ENCODE results near the gene CALCOCO2. TPM values are rescaled to one million over a fixed set of nuclear protein-coding genes. Genes with fewer than 3 reads are reported as not detected.

Gene CALCOCO2
- total and polyA plus RNA-seq, 2 of the 13 experiments (the other 11 are each of a cell fraction or from before 2014, with no cell fraction given), result 72.9 to 111 TPM

DNA sequence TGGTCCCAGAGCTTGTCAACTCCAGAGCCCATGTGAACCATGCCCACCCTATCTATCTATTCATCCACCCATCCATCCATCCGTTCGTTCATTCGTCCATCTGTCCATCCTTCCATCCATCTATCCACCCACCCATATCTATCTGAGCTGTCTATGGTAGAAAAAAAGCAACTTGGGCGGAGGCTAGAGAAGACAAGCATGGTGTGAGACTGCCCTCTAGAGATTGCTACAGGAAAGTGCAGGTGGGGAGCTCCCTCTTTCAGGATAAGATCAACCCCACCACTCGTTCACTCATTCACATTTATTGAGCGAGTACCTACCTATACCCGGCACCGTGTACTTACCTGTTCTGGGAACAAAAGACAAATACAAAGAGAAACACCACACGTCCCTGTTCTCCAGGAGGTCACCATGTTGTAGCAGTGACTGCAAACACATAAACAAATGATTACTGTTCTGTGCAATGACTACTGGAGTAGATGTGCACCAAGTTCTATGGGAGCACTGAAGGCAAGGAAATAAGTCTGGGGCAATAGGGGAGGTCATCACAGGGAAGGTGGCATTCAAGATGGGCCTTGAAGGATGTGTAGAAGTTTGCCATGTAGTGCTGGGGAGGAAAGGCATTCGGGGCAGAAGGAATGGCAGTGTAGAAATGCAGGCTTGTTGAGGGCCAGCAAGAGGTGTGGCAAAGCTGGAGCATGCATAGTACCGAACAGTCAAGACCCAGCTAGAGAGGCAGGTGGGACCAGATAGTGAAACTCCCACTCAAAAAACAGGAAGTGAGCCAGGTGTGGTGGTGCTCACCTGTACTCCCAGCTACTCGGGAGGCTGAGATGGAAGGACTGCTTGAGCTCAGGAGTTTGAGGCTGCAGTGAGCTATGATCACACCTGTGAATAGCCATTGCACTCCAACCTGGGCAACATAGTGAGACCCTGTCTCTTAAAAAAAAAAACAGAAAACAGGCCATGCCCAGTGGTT, 48.4 kb downstream of the CALCOCO2 start (continued):
- TF ChIP-seq PRDM15 (CRISPR knock-in tag; IDR thresholded peaks at IDR 0.05), result no peak

- ATAC-seq, result no peak
- Histone ChIP-seq H3K36me3 (replicated peaks in 1 of 2; ENCODE audit: control insufficient read depth in 1 of 2, insufficient read depth in 2 of 2, low read length in 2 of 2) (no peaks in the 10 kb centered on the region), H3K27me3 (ENCODE audit: control insufficient read depth in 1 of 2, insufficient read depth in 2 of 2, low read length in 2 of 2) (peaks cover 0 to 9% of the 10 kb centered on the region in 2 experiments; a peak in 3 of 5 replicates), H3K4me2 (ENCODE audit: low read depth, low read length) (no peak overlapping the region), H3K79me2 (ENCODE audit: insufficient read depth, low read length) (no peaks in the 10 kb centered on the region), H3K4me1 (ENCODE audit: insufficient read depth, low read length) (peaks cover 32% of the 10 kb centered on the region), H2AFZ (ENCODE audit: low read length) (no peak overlapping the region), H3K27ac (ENCODE audit: extremely low read length, insufficient read depth, low read length) (no peak overlapping the region), H4K20me1 (ENCODE audit: insufficient read depth, low read length) (no peaks in the 10 kb centered on the region), H3K9me3 (ENCODE audit: low read length) (no peaks in the 10 kb centered on the region), H3K4me3 (replicated peaks in 1 of 3; ENCODE audit: insufficient read depth in 1 of 3, low read depth in 2 of 3, low read length in 3 of 3) (no peak overlapping the region), H3K9ac (ENCODE audit: insufficient read depth, low read depth, low read length) (no peak overlapping the region)
- no peak for FAIRE-seq
- no TSS peak for BruUV-seq (replicated peaks)
- 67% methylated on average over 2 of the region's 2 CpGs for WGBS (ENCODE audit: low lambda C conversion rate)
- in situ Hi-C loops (cut with HindIII; ENCODE audit: extremely low pct_ligation_motif_present, low pct_unique_long_range_greater_than_20kb), result no loop called here
- intact Hi-C loops (cut with micrococcal nuclease; ENCODE audit: unreplicated experiment), result no loop called here
- POLR2A ChIA-PET, result no interaction called here
- CTCF ChIA-PET (ENCODE audit: low intra/inter-chr PET ratio, low total read pairs), result no interaction called here
- DNase-seq (ENCODE audit: low spot score), result no peak
- TF ChIP-seq JUN (CRISPR knock-in tag; IDR thresholded peaks at IDR 0.05), result no peak
- TF ChIP-seq BRD4 (CRISPR knock-in tag; IDR thresholded peaks at IDR 0.05), result no peak
- TF ChIP-seq MED1 (CRISPR knock-in tag; IDR thresholded peaks at IDR 0.05), result no peak
- TF ChIP-seq, protein P1, sequence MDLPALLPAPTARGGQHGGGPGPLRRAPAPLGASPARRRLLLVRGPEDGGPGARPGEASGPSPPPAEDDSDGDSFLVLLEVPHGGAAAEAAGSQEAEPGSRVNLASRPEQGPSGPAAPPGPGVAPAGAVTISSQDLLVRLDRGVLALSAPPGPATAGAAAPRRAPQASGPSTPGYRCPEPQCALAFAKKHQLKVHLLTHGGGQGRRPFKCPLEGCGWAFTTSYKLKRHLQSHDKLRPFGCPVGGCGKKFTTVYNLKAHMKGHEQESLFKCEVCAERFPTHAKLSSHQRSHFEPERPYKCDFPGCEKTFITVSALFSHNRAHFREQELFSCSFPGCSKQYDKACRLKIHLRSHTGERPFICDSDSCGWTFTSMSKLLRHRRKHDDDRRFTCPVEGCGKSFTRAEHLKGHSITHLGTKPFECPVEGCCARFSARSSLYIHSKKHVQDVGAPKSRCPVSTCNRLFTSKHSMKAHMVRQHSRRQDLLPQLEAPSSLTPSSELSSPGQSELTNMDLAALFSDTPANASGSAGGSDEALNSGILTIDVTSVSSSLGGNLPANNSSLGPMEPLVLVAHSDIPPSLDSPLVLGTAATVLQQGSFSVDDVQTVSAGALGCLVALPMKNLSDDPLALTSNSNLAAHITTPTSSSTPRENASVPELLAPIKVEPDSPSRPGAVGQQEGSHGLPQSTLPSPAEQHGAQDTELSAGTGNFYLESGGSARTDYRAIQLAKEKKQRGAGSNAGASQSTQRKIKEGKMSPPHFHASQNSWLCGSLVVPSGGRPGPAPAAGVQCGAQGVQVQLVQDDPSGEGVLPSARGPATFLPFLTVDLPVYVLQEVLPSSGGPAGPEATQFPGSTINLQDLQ (CRISPR knock-in tag; IDR thresholded peaks at IDR 0.05), result no peak
- TF ChIP-seq ZFP36L1 (CRISPR knock-in tag; IDR thresholded peaks at IDR 0.05), result no peak
- TF ChIP-seq SCMH1 (CRISPR knock-in tag; IDR thresholded peaks at IDR 0.05; ENCODE audit: borderline replicate concordance), result no peak
- no peak for TF ChIP-seq REL (CRISPR knock-in tag; conservative IDR thresholded peaks at IDR 0.05)
- TF ChIP-seq, protein P2, sequence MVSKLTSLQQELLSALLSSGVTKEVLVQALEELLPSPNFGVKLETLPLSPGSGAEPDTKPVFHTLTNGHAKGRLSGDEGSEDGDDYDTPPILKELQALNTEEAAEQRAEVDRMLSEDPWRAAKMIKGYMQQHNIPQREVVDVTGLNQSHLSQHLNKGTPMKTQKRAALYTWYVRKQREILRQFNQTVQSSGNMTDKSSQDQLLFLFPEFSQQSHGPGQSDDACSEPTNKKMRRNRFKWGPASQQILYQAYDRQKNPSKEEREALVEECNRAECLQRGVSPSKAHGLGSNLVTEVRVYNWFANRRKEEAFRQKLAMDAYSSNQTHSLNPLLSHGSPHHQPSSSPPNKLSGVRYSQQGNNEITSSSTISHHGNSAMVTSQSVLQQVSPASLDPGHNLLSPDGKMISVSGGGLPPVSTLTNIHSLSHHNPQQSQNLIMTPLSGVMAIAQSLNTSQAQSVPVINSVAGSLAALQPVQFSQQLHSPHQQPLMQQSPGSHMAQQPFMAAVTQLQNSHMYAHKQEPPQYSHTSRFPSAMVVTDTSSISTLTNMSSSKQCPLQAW (CRISPR knock-in tag; IDR thresholded peaks at IDR 0.05), result no peak
- TF ChIP-seq ZNF562 (CRISPR knock-in tag; IDR thresholded peaks at IDR 0.05; ENCODE audit: borderline replicate concordance), result no peak
- no peak for TF ChIP-seq ZNF598 (CRISPR knock-in tag; IDR thresholded peaks at IDR 0.05; ENCODE audit: borderline replicate concordance)
- no peak for TF ChIP-seq ZNF180 (CRISPR knock-in tag; IDR thresholded peaks at IDR 0.05; ENCODE audit: borderline replicate concordance, low read depth)
- no peak for TF ChIP-seq ZNF225 (CRISPR knock-in tag; IDR thresholded peaks at IDR 0.05)
- TF ChIP-seq PHF5A (CRISPR knock-in tag; IDR thresholded peaks at IDR 0.05; ENCODE audit: low read depth, unreplicated experiment), result no peak
Measured at GRCh38 chr17:48882272-48882671, 51.4 kb downstream of the CALCOCO2 start.
